ENCODE data around the gene PHOX2A. TPM values are rescaled to one million over a fixed set of nuclear protein-coding genes. Genes with fewer than 3 reads are reported as not detected.

PHOX2A gene
- total RNA-seq, 1 donor from 2014 or later = not detected

- DNase-seq (ENCODE audit: low spot score in 2 of 2) = peak in 1 of 2 donors; percentile 59
- Histone ChIP-seq H3K4me1 (peaks cover 3 to 10% of the 10 kb centered on the region in 2 donors), H3K4me3 (no peak overlapping the region), H3K27me3 (no peaks in the 10 kb centered on the region), H3K9me3 (no peaks in the 10 kb centered on the region), H3K27ac (no peak overlapping the region), H3K36me3 (peaks cover 69 to 83% of the 10 kb centered on the region in 2 donors)
- intact Hi-C loops (cut with DNase I) = loop anchor here (10.0 kb wide), 2 partner anchors 775 to 1645 kb away; partner anchors contain the start of genes COA4, NADSYN1 and PAAF1
- TF ChIP-seq CTCF (IDR thresholded peaks at IDR 0.05) = no peak
Measured at GRCh38 chr11:72229925-72230763, 13.8 kb downstream of the PHOX2A start.

GRCh38 chr11:72229336-72229924 lies 14.5 kb downstream of the PHOX2A start:
- Histone ChIP-seq H3K4me3 (no peak overlapping the region), H3K36me3 (peaks cover 63 to 76% of the 10 kb centered on the region in 2 donors), H3K27me3 (no peaks in the 10 kb centered on the region), H3K9me3 (no peaks in the 10 kb centered on the region), H3K4me1 (peaks cover 6 to 10% of the 10 kb centered on the region in 2 donors), H3K27ac (no peak overlapping the region)
- no peak for TF ChIP-seq CTCF (IDR thresholded peaks at IDR 0.05)
- peak in 1 of 2 donors; percentile 41 for DNase-seq (ENCODE audit: low spot score in 2 of 2)
- intact Hi-C loops (cut with DNase I) = loop anchor here (10.0 kb wide), 2 partner anchors 775 to 1645 kb away; partner anchors contain the start of genes COA4, NADSYN1 and PAAF1

- DNase-seq (ENCODE audit: low spot score in 2 of 2) = peak in 1 of 2 donors; percentile 43
- intact Hi-C loops (cut with DNase I) = loop anchor here (10.0 kb wide), 2 partner anchors 774 to 1646 kb away; partner anchors contain the start of genes COA4, NADSYN1 and PAAF1
- H3K4me1 ChIP-seq = peaks cover 6 to 10% of the 10 kb centered on the region in 2 donors
Measured at GRCh38 chr11:72228844-72229231, 15.1 kb downstream of the PHOX2A start.

GRCh38 chr11:72228229-72228843 lies 15.6 kb downstream of the PHOX2A start:
- DNase-seq (ENCODE audit: low spot score in 2 of 2) = peak in 1 of 2 donors; percentile 59
- Histone ChIP-seq H3K9me3 (no peaks in the 10 kb centered on the region), H3K27me3 (no peaks in the 10 kb centered on the region), H3K27ac (no peak overlapping the region), H3K4me3 (no peak overlapping the region), H3K4me1 (peaks cover 6 to 10% of the 10 kb centered on the region in 2 donors), H3K36me3 (peaks cover 52 to 65% of the 10 kb centered on the region in 2 donors)
- no peak for TF ChIP-seq CTCF (IDR thresholded peaks at IDR 0.05)
- intact Hi-C loops (cut with DNase I) = loop anchor here (10.0 kb wide), 2 partner anchors 774 to 1646 kb away; partner anchors contain the start of genes COA4, NADSYN1 and PAAF1

More at GRCh38 chr11:72228844-72229231, 15.1 kb downstream of the PHOX2A start:
- Histone ChIP-seq H3K27ac (no peak overlapping the region), H3K36me3 (peaks cover 57 to 70% of the 10 kb centered on the region in 2 donors), H3K4me3 (no peak overlapping the region), H3K27me3 (no peaks in the 10 kb centered on the region), H3K9me3 (no peaks in the 10 kb centered on the region)
- no peak for TF ChIP-seq CTCF (IDR thresholded peaks at IDR 0.05)

All from ascending aorta (tissue), 2 donors.